HPDE6-E6E7 (cell line): Measurements from ENCODE around the gene NEUROG3.

Experiments used
- DNase-seq: peaks from one replicate; pipeline ENCODE4 v3.0.0; 2011; ENCODE audit warnings: missing footprints; ENCODE audit errors: extremely low spot score

NEUROG3 gene, protein sequence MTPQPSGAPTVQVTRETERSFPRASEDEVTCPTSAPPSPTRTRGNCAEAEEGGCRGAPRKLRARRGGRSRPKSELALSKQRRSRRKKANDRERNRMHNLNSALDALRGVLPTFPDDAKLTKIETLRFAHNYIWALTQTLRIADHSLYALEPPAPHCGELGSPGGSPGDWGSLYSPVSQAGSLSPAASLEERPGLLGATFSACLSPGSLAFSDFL

DNA sequence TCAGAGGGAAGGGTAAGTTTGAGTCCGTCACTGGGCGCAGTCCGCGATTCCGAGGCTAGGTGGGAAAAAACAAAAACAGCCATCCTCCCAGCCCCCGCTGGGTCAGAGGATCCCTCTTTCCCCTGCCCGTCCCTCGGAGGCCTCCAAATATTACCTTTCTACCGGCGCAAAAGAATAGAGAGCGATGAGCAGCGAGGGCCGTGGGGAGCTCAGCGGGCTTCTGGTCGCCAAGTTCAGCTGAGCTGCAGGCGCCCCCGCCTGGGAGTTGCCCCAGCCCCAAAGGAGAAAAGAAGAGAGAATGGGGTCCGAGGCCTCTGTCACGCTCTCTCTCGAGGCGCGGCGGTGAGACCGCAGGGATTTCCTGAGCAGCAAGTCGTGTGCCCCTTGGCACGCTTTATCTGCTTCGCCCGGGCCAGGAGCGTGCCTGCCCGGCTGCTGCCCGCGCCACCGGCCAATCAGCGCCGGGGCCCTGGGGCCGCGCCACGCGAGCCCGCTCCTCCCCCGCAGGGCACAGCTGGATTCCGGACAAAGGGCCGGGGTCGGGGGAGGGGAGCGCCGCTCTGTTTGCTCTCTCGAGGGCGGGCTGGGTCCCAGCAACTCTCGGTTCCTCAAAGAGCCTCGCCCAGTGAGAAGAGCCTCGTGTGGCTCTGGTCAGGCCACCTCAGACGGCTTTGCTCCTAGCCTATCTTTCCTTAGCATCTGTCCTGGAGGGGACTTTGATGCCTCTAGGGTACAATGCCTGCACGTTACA lies at the start of gene NEUROG3:
NEUROG3 (minus strand) TSS at position 367 of the 751 bp plus-strand sequence. CDS start 379 bp downstream, outside the sequence.
- DNase-seq = no peak

GRCh38 chr10:69620625-69621024 lies 47.4 kb upstream of the NEUROG3 start:
- DNase-seq = no peak

DNA sequence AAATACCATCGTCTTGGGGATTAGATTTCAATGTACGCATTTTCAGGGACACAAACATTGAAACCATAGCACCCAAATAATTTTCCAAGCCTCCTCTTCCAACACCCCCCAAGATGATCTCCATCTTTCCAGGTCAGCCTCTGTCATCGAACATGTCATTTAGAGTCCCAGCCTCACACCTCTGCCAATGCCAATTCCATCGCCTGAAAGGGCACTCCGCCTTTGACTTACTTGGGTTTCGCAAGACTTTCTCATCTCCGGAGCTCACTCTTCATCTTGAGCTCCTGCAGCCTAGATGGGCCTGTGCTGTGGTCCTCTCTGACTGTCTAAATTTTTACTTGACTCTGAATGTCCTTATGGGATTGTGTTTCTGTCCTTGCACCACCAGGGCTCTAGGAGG lies 46.4 kb upstream of the NEUROG3 start:
- DNase-seq = no peak

DNA sequence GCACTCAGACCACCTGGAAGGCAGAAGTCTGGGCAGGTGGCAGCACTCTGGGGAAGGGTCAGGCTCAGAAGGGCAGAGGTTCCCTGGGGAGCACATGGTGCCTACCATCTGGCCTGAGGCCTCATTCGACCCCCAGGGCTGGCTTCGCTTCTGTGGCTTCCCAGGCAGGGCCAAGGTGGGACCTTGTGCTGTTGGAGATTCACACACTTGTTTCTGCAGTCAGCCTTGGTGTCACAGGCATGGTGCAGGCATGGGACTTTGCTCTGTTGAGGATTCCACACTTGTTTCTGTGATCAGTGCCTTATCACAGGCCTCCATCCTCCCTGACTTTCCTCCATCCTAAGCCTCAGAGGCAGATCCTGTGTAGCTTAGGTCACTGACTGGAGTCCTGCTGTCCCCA lies 45.5 kb upstream of the NEUROG3 start:
- DNase-seq = no peak

DNA sequence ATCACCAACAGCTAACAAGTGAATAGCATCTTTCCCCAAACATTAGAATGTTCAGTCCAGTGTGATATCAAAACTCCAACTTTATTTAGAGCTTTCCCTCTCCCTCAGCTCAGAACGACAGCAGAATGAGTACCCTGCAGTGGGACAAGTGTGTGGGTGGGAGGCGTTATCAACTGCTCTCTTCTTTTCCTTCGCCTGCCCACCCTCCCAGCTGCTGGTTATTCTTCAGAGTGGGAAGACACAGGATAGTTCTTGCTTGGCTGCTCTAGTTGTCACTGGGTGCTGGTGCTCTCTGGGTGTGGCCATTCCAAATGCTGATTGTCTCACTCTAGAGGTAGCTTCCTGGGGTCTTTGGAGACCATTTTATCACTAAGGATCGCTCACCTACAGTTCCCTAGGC lies 43.1 kb upstream of the NEUROG3 start:
- no peak for DNase-seq

DNA sequence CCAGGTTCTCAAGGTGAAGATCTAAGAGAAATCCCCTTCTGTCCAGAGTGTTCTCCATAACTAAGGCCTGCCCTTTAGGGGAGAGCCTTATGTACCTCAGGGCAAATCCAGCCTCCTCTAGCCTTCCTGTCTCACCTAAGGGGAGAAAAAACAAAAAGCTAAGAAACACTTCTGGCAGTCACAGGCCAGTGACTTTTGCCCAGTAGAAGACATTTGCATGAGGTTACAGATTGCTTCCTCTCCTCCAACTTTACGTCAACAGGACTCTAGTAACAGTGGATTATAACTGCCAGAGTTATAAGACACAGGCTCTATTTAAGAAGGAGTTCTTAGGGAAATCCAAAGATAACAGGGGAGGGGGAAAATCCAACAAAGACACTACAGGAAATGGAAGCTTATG lies 40.9 kb upstream of the NEUROG3 start:
- DNase-seq = no peak

- no peak for DNase-seq
These were observed 39.5 kb upstream of the NEUROG3 start for GRCh38 chr10:69612760-69613159.

DNA sequence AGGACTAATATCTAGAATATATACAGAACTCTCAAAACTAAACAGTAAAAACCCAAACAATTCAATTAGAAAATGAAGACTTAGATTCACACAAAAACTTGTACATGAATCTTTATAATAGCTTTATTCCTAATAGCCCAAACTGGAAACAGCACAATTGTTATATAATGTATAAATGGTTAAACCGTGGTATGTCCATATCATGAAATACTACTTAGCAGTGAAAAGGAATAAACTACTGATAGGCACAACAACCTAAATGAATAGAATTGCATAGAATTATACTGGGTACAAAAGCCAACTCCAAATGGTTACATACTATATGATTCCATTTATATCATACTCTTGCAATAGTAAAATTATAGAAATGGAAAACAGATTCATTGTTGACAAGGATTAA lies 35.9 kb upstream of the NEUROG3 start:
- DNase-seq = no peak

GRCh38 chr10:69600761-69601330 lies 27.6 kb upstream of the NEUROG3 start:
- no peak for DNase-seq

- DNase-seq = no peak
These were observed 15.1 kb upstream of the NEUROG3 start for GRCh38 chr10:69588358-69588757.

- no peak for DNase-seq
These were observed 11.4 kb upstream of the NEUROG3 start for GRCh38 chr10:69584624-69585023.

- no peak for DNase-seq
These were observed 9.9 kb upstream of the NEUROG3 start for GRCh38 chr10:69583106-69583505.

DNA sequence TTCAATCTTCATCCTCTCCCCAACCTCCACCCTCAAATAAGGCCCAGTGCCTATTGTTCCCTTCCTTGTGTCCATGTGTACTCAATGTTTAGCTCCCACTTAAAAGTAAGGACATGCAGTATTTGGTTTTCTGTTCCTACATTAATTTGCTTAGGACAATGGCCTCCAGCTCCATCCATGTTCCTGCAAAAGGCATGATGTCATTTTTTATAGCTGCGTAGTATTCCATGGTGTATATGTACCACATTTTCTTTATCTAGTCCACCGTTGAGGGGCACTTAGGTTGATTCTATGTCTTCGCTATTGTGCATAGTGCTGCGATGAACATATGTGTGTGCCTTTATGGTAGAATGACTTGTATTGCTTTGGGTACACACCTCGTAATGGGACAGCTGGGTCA lies 7.2 kb upstream of the NEUROG3 start:
- DNase-seq = no peak

DNA sequence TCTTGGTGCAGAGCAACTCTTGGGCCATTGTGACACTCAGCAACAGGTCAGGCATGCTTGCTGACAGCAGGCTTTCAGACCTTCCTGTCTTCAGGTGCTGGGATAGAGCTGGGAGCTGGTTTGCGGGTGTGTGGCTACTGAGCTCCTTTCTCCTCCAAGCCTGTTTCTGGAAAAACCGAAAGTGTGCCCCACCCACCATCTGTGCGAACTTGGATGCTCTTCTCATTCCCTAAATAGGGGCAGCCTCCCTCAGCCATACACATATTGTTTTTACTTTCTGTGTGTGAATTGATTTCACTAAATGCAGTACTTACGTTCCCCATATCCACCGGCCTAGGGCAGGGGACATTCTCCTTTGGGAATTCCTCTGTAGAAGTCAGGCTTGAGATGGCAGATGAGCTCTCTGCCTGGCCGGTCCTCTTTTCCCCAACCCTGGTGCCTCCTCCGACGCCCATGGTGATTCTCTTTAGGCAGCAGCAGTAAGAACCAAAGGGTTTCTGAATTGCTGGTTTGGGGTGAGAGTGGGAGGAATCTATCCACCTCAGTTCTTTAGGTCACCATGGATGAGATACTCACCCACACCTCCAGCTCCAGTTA lies 6.3 kb upstream of the NEUROG3 start:
- no peak for DNase-seq

DNA sequence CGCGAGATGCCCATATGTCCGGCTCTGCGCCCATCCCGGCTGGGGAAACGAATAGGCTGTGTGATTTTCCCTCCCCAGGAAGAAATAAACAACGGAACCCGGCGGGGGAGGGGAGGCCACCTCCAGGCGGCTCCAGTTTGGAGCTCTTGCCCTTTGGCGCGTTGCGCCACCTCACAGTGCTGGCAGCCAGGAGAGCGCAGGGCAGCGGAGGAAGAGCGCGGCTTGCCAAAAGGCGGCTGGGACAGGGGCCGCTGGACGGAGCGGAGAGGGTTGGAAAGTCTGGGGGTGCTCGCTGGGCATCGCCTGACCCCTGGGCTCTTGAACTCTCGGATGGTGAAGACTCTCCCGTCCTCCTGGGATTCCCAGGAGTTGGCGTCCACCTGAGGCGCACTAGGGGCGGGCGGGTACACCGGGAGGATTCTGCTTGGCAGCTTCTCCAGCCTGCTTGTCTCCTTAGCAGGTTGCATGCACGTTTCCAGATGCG lies 5.3 kb upstream of the NEUROG3 start:
- DNase-seq = no peak

DNA sequence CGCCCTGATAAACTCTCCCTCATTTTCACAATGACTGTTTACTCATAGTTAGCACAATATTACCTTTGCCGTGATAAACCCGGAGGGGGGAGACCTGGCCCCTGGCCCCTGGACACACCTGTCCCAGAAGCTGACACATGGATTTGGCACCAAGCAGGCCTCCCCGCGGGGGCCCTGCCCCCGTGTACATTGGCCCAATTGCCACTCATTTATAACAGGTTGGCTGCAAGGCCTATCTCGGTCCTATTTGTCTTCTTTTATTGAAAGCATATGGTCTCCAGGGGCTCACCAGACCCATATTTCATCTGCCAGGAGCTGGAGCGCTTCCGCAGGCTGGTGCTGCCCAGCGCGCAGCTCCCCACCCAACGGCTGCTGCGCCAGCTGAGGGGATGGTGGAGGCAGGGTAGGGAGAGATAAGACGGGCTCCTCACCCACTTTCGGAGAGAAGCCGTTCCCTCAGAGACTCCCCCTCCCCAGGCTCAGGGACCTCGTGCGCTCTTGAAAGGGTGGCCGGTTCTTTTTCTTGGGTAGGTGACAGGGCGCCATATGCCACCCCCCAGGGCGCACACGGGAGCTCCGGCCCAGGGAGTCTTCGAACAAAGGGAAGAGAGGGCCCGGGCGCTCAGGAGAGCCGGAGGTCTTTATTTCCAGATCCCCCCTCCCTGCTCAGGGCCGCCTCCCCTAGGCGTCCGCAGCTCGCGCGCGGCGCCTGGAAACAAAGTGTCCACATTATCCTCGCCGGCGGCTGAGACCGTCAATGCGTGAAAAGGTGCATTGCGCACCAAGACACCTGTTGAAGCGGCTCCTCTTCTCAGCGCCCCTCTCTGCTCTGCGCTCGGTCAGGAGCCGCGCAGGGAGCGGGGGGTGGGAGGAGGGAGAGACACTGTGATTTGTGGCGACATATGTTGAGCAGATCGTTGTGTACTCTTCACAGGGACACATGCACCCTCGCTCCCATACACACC lies 4.3 kb upstream of the NEUROG3 start:
- DNase-seq = no peak

DNA sequence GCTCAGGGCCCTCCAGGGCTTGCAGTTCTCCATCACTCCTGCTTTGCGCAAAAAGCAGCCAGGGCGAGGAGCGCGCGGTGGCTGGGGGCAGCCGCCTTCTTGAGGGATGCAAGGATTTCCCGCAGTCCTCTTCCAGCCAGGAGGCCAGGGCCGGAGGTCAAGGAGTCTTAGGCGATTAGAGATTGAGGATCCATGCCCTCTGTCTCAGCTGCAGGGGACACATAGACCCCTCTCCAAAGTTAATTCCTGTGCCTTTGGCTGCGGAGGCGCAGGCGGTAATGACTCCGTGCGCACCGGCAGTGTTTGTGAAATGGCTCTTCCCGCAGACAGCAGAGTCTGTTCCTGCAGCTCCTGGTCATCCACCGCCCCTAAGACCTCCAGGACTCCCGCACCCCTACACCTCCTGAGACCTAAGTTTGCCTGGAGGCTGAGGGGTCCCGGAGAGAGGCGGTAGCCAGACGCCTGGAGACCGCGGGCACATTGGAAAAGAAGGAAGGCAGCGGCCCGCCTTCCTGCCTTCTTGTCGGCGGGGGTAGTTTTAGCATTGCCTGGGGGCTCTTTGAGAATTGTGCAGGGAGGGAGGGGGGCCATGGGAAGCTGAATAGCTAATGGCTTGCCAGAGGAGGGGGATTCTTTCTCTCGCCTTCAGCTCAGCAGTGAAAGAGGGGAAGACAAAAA lies 3.3 kb upstream of the NEUROG3 start:
- no peak for DNase-seq

DNA sequence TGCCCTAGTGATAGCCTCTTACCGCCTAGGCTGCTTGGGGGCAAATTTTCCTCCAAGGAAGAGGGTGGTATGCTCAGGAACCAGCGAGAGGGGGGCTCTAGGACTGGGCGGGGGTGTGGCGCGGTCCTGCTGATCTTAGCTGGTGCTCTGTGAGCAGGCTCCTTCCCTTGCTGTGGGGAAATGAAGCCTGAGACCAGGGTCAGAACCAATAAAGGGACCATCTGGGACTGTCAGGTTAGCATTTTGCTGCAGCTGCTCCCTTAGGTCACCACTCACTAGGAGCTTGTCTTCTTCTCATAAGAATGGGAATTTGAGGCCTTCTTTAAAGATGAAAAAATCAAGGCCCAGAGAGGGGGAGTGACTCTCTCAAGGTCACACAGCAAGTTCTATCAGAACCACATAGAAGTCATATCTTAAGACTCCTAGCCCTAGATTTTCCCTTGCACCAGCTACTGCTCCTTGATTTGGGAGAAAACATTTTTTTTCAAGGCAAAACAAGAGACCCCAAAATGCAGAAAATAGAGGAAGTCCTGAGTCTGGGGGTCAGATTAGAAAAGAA lies 2.0 kb upstream of the NEUROG3 start:
- DNase-seq = no peak

DNA sequence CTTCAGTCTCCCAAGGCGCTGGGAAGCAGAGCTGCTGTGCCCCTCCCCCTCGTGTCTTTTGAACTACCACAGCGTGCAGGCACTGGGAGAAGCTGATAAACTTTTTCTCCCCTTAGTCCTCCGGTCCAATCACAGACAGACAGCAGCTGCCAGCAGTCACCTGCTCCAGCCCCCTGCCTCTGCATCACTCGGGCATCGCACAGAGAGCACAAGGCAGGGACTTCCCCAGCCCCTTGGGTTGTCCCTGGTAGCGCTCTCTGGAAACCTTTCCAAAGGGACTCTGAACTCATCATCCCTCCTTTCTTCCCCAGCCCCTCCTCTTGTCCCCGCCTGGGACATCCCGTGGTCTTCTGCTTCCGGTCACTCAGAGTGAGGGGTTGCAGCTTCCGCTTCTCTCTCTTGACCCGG lies 1.4 kb upstream of the NEUROG3 start:
- no peak for DNase-seq
